GM12878 (cell line): ENCODE measurements around the gene WDSUB1. TPM values are rescaled to one million over a fixed set of nuclear protein-coding genes. Genes with fewer than 3 reads are reported as not detected.

ENCODE experiments used
- ATAC-seq: fragments of 200-7000 bp; cut with Tn5 transposase; 3 replicates; pipeline ENCODE4 v1.9.1; 2020; ENCODE audit warnings: mild to moderate bottlenecking, moderate library complexity
- BruUV-seq: library from RNA; stranded (reverse); fragments of 400-500 nt; replicated peaks from 2 replicates; lab custom pipeline; 2021; lab: Mats Ljungman, UMichigan
- CTCF ChIA-PET: fragments of 300-600 bp; sonication (Branson Sonifier 250); formaldehyde crosslinking; extraction: SDS; loops from one replicate; lab custom pipeline; 2021; ENCODE audit warnings: inconsistent platforms; lab: Yijun Ruan, JAX
- POLR2A ChIA-PET: fragments of 350-600 bp; formaldehyde crosslinking; extraction: SDS; loops from one replicate; lab custom pipeline; 2021; ENCODE audit warnings: inconsistent platforms; lab: Charles Lee
- RAD21 ChIA-PET: fragments of 300-600 bp; sonication (Branson Sonifier 250); formaldehyde crosslinking; loops from one replicate; lab custom pipeline; 2023; ENCODE audit warnings: antibody characterized with exemption; ENCODE audit not compliant: unreplicated experiment; lab: Charles Lee
- SMC1A ChIA-PET: fragments of 300-600 bp; sonication (Branson Sonifier 250); formaldehyde crosslinking; loops from one replicate; lab custom pipeline; 2023; ENCODE audit not compliant: unreplicated experiment, uncharacterized antibody; lab: Charles Lee
- DNase-seq: peaks from one replicate; pipeline ENCODE4 v3.0.0-alpha.2; 2011; ENCODE audit warnings: low read depth, low spot score
- FAIRE-seq: peaks from 3 replicates; lab custom pipeline; 2011; peaks lifted over from hg19 to GRCh38; lab: Jason Lieb, UNC
- H2AFZ ChIP-seq: 2 replicates; pipeline ENCODE4 v1.6.0; 2011; ENCODE audit warnings: low read depth, low read length, control low read depth; ENCODE audit not compliant: control insufficient read depth
- H3K27ac ChIP-seq: 2 replicates; pipeline ENCODE4 v1.5.1; 2011; ENCODE audit warnings: control low read depth; ENCODE audit not compliant: control insufficient read depth, insufficient read depth
- H3K27me3 ChIP-seq, 2 experiments: replicated peaks in 1 of 2; 2 replicates each; pipeline versions ENCODE4 v1.6.0 to v1.6.1; 2011; ENCODE audit warnings: low read length in 1 of 2; ENCODE audit not compliant: control insufficient read depth in 2 of 2, insufficient read depth in 2 of 2
- H3K36me3 ChIP-seq, 2 experiments: 2 replicates each; pipeline ENCODE4 v1.5.1; 2011; ENCODE audit warnings: low read length in 1 of 2; ENCODE audit not compliant: control insufficient read depth in 2 of 2, insufficient read depth in 2 of 2
- H3K4me1 ChIP-seq: 2 replicates; pipeline ENCODE4 v1.6.1; 2011; ENCODE audit warnings: mild to moderate bottlenecking, low read length, moderate library complexity, mixed read lengths; ENCODE audit not compliant: control insufficient read depth, insufficient read depth
- H3K4me2 ChIP-seq: 2 replicates; pipeline ENCODE4 v1.6.0; 2011; ENCODE audit warnings: control low read depth; ENCODE audit not compliant: control insufficient read depth, insufficient read depth
- H3K4me3 ChIP-seq: fragments of 200-600 bp; sonication (generic); 2 replicates; pipeline ENCODE4 v1.5.1; 2016
- H3K79me2 ChIP-seq: 2 replicates; pipeline ENCODE4 v1.6.0; 2011; ENCODE audit warnings: low read length; ENCODE audit not compliant: control insufficient read depth, insufficient read depth
- H3K9ac ChIP-seq: 2 replicates; pipeline ENCODE4 v1.8.0; 2011; ENCODE audit warnings: low read length, control low read depth, mixed read lengths; ENCODE audit not compliant: control insufficient read depth, insufficient read depth
- H3K9me3 ChIP-seq: replicated peaks from 3 replicates; pipeline ENCODE4 v1.5.1; 2011; ENCODE audit warnings: mild to moderate bottlenecking, low read length; ENCODE audit not compliant: control insufficient read depth, insufficient read depth
- H4K20me1 ChIP-seq: 2 replicates; pipeline ENCODE4 v1.6.0; 2011; ENCODE audit not compliant: control insufficient read depth, insufficient read depth
- DPF2 ChIP-seq: fragments of 450-650 bp; IDR thresholded peaks from 2 replicates; pipeline ENCODE4 v1.6.1; 2017; ENCODE audit warnings: mild to moderate bottlenecking
- NR2F1 ChIP-seq: fragments of 450-650 bp; conservative IDR thresholded peaks from 2 replicates; pipeline ENCODE4 v1.6.1; 2017; ENCODE audit warnings: mild to moderate bottlenecking
- POLR2AphosphoS5 ChIP-seq: IDR thresholded peaks from 2 replicates; pipeline ENCODE4 v1.6.1; 2011; ENCODE audit warnings: mild to moderate bottlenecking, low read length, inconsistent platforms
- RFX5 ChIP-seq: IDR thresholded peaks from 2 replicates; pipeline ENCODE4 v1.6.1; 2011; ENCODE audit warnings: low read depth, low read length, improper control_type of control experiment
- ZNF384 ChIP-seq: IDR thresholded peaks from 2 replicates; pipeline ENCODE4 v1.6.1; 2012; ENCODE audit warnings: low read depth, mild to moderate bottlenecking, low read length, improper control_type of control experiment, borderline replicate concordance
- WGBS: methylation state at CpG from one replicate; pipeline ENCODE4 v1.1.6; 2016; ENCODE audit warnings: low lambda C conversion rate; ENCODE audit not compliant: insufficient replicate concordance, insufficient coverage; ENCODE audit errors: missing lambda C conversion rate; 5-methylcytosine and 5-hydroxymethylcytosine counted together
- in situ Hi-C: fragments of 300-500 bp; cut with MboI; formaldehyde crosslinking; loops from 9 replicates; pipeline ENCODE4 v1.14.3; 2018; ENCODE audit warnings: mixed read lengths
- intact Hi-C: fragments of 100-400 bp; cut with micrococcal nuclease; formaldehyde crosslinking; loops from one replicate; pipeline ENCODE4 v1.14.2; 2022; ENCODE audit not compliant: unreplicated experiment
- polyA plus RNA-seq, 11 experiments: library from polyadenylated mRNA; depleted of rRNA in 4 of 11; unstranded in 6 of 11; stranded (reverse) in 5 of 11; fragments of >200 nt; fragmentation: Nextera tagmentation in 4 of 11; fragmentation: Illumina TruSeq in 1 of 11; extraction: Ambion mirVana in 4 of 11; extraction: Trizol in 1 of 11; gene quantifications; 1 replicate in 1 of 11; 2 replicates in 10 of 11; pipeline versions ENCODE4 v1.2.1 to v1.2.3, GENCODE V29; 2011 to 2016; ENCODE audit warnings: inconsistent platforms in 2 of 11, missing spikeins in 2 of 11, low read depth in 1 of 11
- total RNA-seq, 4 experiments: library from RNA; depleted of rRNA in 3 of 4; stranded (reverse); fragments of >200 nt in 3 of 4; fragmentation: Illumina TruSeq in 1 of 4; extraction: Trizol in 1 of 4; gene quantifications; 2 replicates each; pipeline versions ENCODE4 v1.2.1 to v1.2.3, GENCODE V29; 2013 to 2021
- TF ChIP-seq, protein P1 (sequence below): fragments of 450-650 bp; IDR thresholded peaks from 2 replicates; pipeline ENCODE4 v1.6.1; 2018; ENCODE audit warnings: mild to moderate bottlenecking, low read depth, moderate library complexity; ENCODE audit not compliant: partially characterized antibody

Gene WDSUB1
- total and polyA plus RNA-seq, 10 of the 15 experiments (the other 5 are each of a cell fraction or from before 2014, with no cell fraction given), result 4.4 to 12.7 (median 7.6) TPM

- Histone ChIP-seq H3K27me3 (no peaks in the 10 kb centered on the region), H2AFZ (no peak overlapping the region), H3K4me1 (peaks cover 20% of the 10 kb centered on the region), H3K4me2 (no peak overlapping the region), H3K79me2 (no peaks in the 10 kb centered on the region), H3K9ac (no peak overlapping the region), H3K4me3 (no peak overlapping the region), H3K27ac (no peak overlapping the region), H4K20me1 (no peaks in the 10 kb centered on the region), H3K9me3 (no peaks in the 10 kb centered on the region), H3K36me3 (no peaks in the 10 kb centered on the region)
- no peak for FAIRE-seq
- TF ChIP-seq RFX5 (no peak), DPF2 (no peak), POLR2AphosphoS5 (no peak), NR2F1 (no peak), ZNF384 (no peak)
- TF ChIP-seq, protein P1, sequence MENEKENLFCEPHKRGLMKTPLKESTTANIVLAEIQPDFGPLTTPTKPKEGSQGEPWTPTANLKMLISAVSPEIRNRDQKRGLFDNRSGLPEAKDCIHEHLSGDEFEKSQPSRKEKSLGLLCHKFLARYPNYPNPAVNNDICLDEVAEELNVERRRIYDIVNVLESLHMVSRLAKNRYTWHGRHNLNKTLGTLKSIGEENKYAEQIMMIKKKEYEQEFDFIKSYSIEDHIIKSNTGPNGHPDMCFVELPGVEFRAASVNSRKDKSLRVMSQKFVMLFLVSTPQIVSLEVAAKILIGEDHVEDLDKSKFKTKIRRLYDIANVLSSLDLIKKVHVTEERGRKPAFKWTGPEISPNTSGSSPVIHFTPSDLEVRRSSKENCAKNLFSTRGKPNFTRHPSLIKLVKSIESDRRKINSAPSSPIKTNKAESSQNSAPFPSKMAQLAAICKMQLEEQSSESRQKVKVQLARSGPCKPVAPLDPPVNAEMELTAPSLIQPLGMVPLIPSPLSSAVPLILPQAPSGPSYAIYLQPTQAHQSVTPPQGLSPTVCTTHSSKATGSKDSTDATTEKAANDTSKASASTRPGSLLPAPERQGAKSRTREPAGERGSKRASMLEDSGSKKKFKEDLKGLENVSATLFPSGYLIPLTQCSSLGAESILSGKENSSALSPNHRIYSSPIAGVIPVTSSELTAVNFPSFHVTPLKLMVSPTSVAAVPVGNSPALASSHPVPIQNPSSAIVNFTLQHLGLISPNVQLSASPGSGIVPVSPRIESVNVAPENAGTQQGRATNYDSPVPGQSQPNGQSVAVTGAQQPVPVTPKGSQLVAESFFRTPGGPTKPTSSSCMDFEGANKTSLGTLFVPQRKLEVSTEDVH, result no peak
- in situ Hi-C loops, result no loop called here
- ATAC-seq, result no peak
- ChIA-PET CTCF (interaction anchor here (0.6 kb wide), 1 partner anchor 56 kb away, joined by 5 read pairs; no protein-coding TSS in a partner anchor), RAD21 (interaction anchor here (1.0 kb wide), 1 partner anchor 12 kb away, joined by 3 read pairs; no protein-coding TSS in a partner anchor), SMC1A (interaction anchor here (1.1 kb wide), 1 partner anchor 12 kb away, joined by 3 read pairs; no protein-coding TSS in a partner anchor), POLR2A (no interaction called here)
- WGBS, result 98% methylated on average over 4 of the region's 4 CpGs
- no TSS peak for BruUV-seq
- no peak for DNase-seq
- intact Hi-C loops, result no loop called here
These were observed 98.1 kb downstream of the WDSUB1 start for GRCh38 chr2:159188449-159188848.
